ENCODE measurements around the gene MRPL33. TPM values are rescaled to one million over a fixed set of nuclear protein-coding genes. Genes with fewer than 3 reads are reported as not detected.

The MRPL33 gene
- total and polyA plus RNA-seq, 12 donors, result 123 to 661 (median 253) TPM

- Histone ChIP-seq H3K4me1 (peaks cover 12 to 66% (median 61%) of the 10 kb centered on the region in 9 donors), H3K27me3 (no peaks in the 10 kb centered on the region), H3K9me3 (peaks cover 0 to 6% (median 0%) of the 10 kb centered on the region in 11 donors), H3K36me3 (no peaks in the 10 kb centered on the region), H3K27ac (peak overlapping the region in 5 of 10 donors; percentile 81 to 94 (median 89)), H3K4me3 (no peak overlapping the region)
- 95% methylated on average over 1 of the region's 1 CpG for WGBS, 2 donors
- TF ChIP-seq CTCF (IDR thresholded peaks at IDR 0.05), result no peak
- intact Hi-C loops (cut with DNase I), result loop anchor here in 3 of 10 donors (10.0 kb wide), 3 partner anchors 150 to 660 kb away; partner anchors contain the start of genes BABAM2 (in 1 of the 3), FOSL2 (in 1 of the 3) and RBKS (in 1 of the 3)
- no peak for ATAC-seq
- DNase-seq, result no peak
These were observed 37.2 kb upstream of the MRPL33 start for GRCh38 chr2:27734305-27734704.

- peaks cover 0 to 6% (median 0%) of the 10 kb centered on the region in 11 donors for H3K9me3 ChIP-seq
- intact Hi-C loops (cut with DNase I), result loop anchor here in 3 of 10 donors (5.0 to 10.0 kb wide), 4 partner anchors 149 to 659 kb away; partner anchors contain the start of genes FOSL2 (in 2 of the 3), BABAM2 (in 1 of the 3) and RBKS (in 1 of the 3)
- peak overlapping the region; percentile 76 to 94 (median 88) for H3K27ac ChIP-seq
- H3K4me1 ChIP-seq, result peaks cover 12 to 56% (median 51%) of the 10 kb centered on the region in 9 donors
- peak; percentile 84 to 88 for DNase-seq
- no peaks in the 10 kb centered on the region for H3K36me3 ChIP-seq
- H3K4me3 ChIP-seq, result peak overlapping the region; percentile 12 to 60 (median 56)
- TF ChIP-seq CTCF (IDR thresholded peaks at IDR 0.05), result no peak
- H3K27me3 ChIP-seq, result no peaks in the 10 kb centered on the region
- WGBS, 2 donors, result 1 to 2% methylated on average over 50 to 51 of the region's 51 CpGs
- ATAC-seq, result peak; percentile 93 to 96 (median 96)
These were observed 36.1 kb upstream of the MRPL33 start for GRCh38 chr2:27735263-27735904.

- no peaks in the 10 kb centered on the region for H3K27me3 ChIP-seq
These were observed 35.3 kb upstream of the MRPL33 start for GRCh38 chr2:27736031-27736889.

More at GRCh38 chr2:27736031-27736889, 35.3 kb upstream of the MRPL33 start:
- Histone ChIP-seq H3K9me3 (peaks cover 0 to 9% (median 0%) of the 10 kb centered on the region in 11 donors), H3K36me3 (no peaks in the 10 kb centered on the region), H3K4me1 (peaks cover 12 to 47% (median 42%) of the 10 kb centered on the region in 9 donors), H3K4me3 (peak overlapping the region in 9 of 10 donors; percentile 44 to 60 (median 57)), H3K27ac (peak overlapping the region; percentile 76 to 94 (median 88))
- ATAC-seq (peak in 4 of 8 donors; percentile 2 to 33 (median 15)), DNase-seq (no peak)
- no peak for TF ChIP-seq CTCF (IDR thresholded peaks at IDR 0.05)
- WGBS, 2 donors, result 90 to 94% methylated on average over 10 of the region's 10 CpGs
- intact Hi-C loops (cut with DNase I), result loop anchor here in 3 of 10 donors (5.0 to 10.0 kb wide), 4 partner anchors 149 to 659 kb away; partner anchors contain the start of genes FOSL2 (in 2 of the 3), BABAM2 (in 1 of the 3) and RBKS (in 1 of the 3)
